K562 (cell line): ENCODE results near the gene ATP1A3. TPM values are rescaled to one million over a fixed set of nuclear protein-coding genes. Genes with fewer than 3 reads are reported as not detected.

Source experiments
- ARID1B ChIP-seq: fragments of 450-650 bp; IDR thresholded peaks from 2 replicates; pipeline ENCODE4 v1.6.1; 2016; ENCODE audit warnings: antibody characterized with exemption, mild to moderate bottlenecking, inconsistent platforms
- CTBP1 ChIP-seq: fragments of 450-650 bp; IDR thresholded peaks from 2 replicates; pipeline ENCODE4 v1.6.1; 2016; ENCODE audit warnings: borderline replicate concordance
- CXXC5 ChIP-seq: fragments of 250-450 bp; sonication (Bioruptor Pico); IDR thresholded peaks from 2 replicates; pipeline ENCODE4 v1.8.0; 2022; ENCODE audit warnings: inconsistent platforms, mild to moderate bottlenecking, moderate library complexity
- EGR1 ChIP-seq: fragments of 450-650 bp; conservative IDR thresholded peaks from 2 replicates; pipeline ENCODE4 v1.6.1; 2017; ENCODE audit warnings: mild to moderate bottlenecking
- ELF4 ChIP-seq: fragments of 450-650 bp; formaldehyde crosslinking; IDR thresholded peaks from 2 replicates; pipeline ENCODE4 v1.4.0; 2022; ENCODE audit warnings: missing genetic modification characterization
- FOXJ2 ChIP-seq: fragments of 200-800 bp; sonication (Bioruptor generic); IDR thresholded peaks from 2 replicates; pipeline ENCODE4 v1.6.1; 2016; ENCODE audit warnings: missing genetic modification characterization, missing compliant biosample characterization
- HINFP ChIP-seq: fragments of 450-650 bp; conservative IDR thresholded peaks from 2 replicates; pipeline ENCODE4 v1.6.1; 2016; ENCODE audit warnings: missing genetic modification characterization, low read depth, mild to moderate bottlenecking, control low read depth, missing compliant biosample characterization
- KLF10 ChIP-seq: fragments of 250-450 bp; sonication (Bioruptor Pico); IDR thresholded peaks from 2 replicates; pipeline ENCODE4 v1.6.1; 2021; ENCODE audit warnings: matching md5 sums
- LCOR ChIP-seq: sonication (generic); formaldehyde crosslinking; IDR thresholded peaks from 2 replicates; pipeline ENCODE4 v1.8.0; 2022; ENCODE audit warnings: mild to moderate bottlenecking, missing genetic modification reagents
- MNT ChIP-seq, 2 experiments: fragments of 450-650 bp; conservative IDR thresholded peaks; 2 replicates each; pipeline ENCODE4 v1.6.1; 2017; ENCODE audit warnings: mild to moderate bottlenecking in 2 of 2, moderate library complexity in 2 of 2
- NCOA1 ChIP-seq: fragments of 450-650 bp; IDR thresholded peaks from 2 replicates; pipeline ENCODE4 v1.6.1; 2016; ENCODE audit warnings: low read depth
- NKRF ChIP-seq: fragments of 450-650 bp; IDR thresholded peaks from 2 replicates; pipeline ENCODE4 v1.6.1; 2016; ENCODE audit warnings: borderline replicate concordance
- NUFIP1 ChIP-seq: fragments of 450-650 bp; IDR thresholded peaks from 2 replicates; pipeline ENCODE4 v1.6.1; 2018; ENCODE audit not compliant: partially characterized antibody
- PCBP1 ChIP-seq: fragments of 200-400 bp; formaldehyde crosslinking; IDR thresholded peaks from 2 replicates; pipeline ENCODE4 v1.6.1; 2018; ENCODE audit warnings: mild to moderate bottlenecking, low read depth, low read length; ENCODE audit not compliant: poor library complexity, severe bottlenecking
- POLR2B ChIP-seq: fragments of 450-650 bp; IDR thresholded peaks from 2 replicates; pipeline ENCODE4 v1.6.1; 2018; ENCODE audit warnings: low read depth; ENCODE audit not compliant: partially characterized antibody
- SRSF1 ChIP-seq: fragments of 200-400 bp; formaldehyde crosslinking; IDR thresholded peaks from 2 replicates; pipeline ENCODE4 v1.6.1; 2017; ENCODE audit warnings: mild to moderate bottlenecking, low read depth, low read length, moderate library complexity
- TEAD4 ChIP-seq, 2 experiments: sonication (generic) in 1 of 2; formaldehyde crosslinking in 1 of 2; IDR thresholded peaks; 2 replicates each; pipeline versions ENCODE4 v1.6.1 to v1.8.0; 2012 to 2022; ENCODE audit warnings: borderline replicate concordance in 1 of 2, inconsistent platforms in 1 of 2, low read length in 1 of 2, mild to moderate bottlenecking in 1 of 2, missing genetic modification reagents in 1 of 2
- THRB ChIP-seq: fragments of 450-650 bp; formaldehyde crosslinking; conservative IDR thresholded peaks from 2 replicates; pipeline ENCODE4 v1.4.0; 2022; ENCODE audit warnings: mild to moderate bottlenecking, missing genetic modification characterization
- ZNF583 ChIP-seq: fragments of 250-450 bp; sonication (Bioruptor Pico); IDR thresholded peaks from 2 replicates; pipeline ENCODE4 v1.4.0; 2020
- polyA plus RNA-seq, 8 experiments: library from polyadenylated mRNA; depleted of rRNA in 4 of 8; stranded (reverse) in 5 of 8; unstranded in 3 of 8; fragments of >200 nt; fragmentation: Nextera tagmentation in 2 of 8; fragmentation: Illumina TruSeq in 1 of 8; extraction: Ambion mirVana in 2 of 8; extraction: Trizol in 1 of 8; gene quantifications; 2 replicates each; pipeline versions ENCODE4 v1.2.1 to v1.2.3, GENCODE V29; 2011 to 2014; ENCODE audit warnings: inconsistent platforms in 1 of 8, missing spikeins in 1 of 8
- total RNA-seq, 7 experiments: library from RNA; depleted of rRNA in 6 of 7; stranded (reverse); fragments of >200 nt in 6 of 7; fragmentation: Illumina TruSeq in 2 of 7; extraction: Trizol in 2 of 7; gene quantifications; 2 replicates each; pipeline versions ENCODE4 v1.2.1 to v1.2.3, GENCODE V29; 2011 to 2021; ENCODE audit warnings: low replicate concordance in 1 of 7

The ATP1A3 gene
- total and polyA plus RNA-seq, 9 of the 15 experiments (the other 6 are each of a cell fraction or from before 2014, with no cell fraction given) = 0.03 to 1.0 (median 0.17) TPM; not detected in 3

GRCh38 chr19:41928754-41929535 lies 65.1 kb downstream of the ATP1A3 start (continued):
- TF ChIP-seq FOXJ2 (no peak), LCOR (no peak), NCOA1 (peak; percentile 64; the same call in 1 of the 2 replicates), NKRF (peak; percentile 92), CXXC5 (CRISPR knock-in tag) (peak; percentile 40; the same call in 1 of the 2 replicates), PCBP1 (no peak), KLF10 (CRISPR knock-in tag) (no peak), TEAD4 (IDR thresholded peaks at IDR 0.05; ENCODE audit: low read length) (no peak), TEAD4 (CRISPR knock-in tag; IDR thresholded peaks at IDR 0.05; ENCODE audit: borderline replicate concordance) (no peak), NUFIP1 (no peak), POLR2B (peak; percentile 65), EGR1 (0 out of 2 replicates have a peak, but pooled peaks have one; percentile 3), ELF4 (peak; percentile 63), THRB (CRISPR knock-in tag) (0 out of 2 replicates have a peak, but pooled peaks have one; percentile 39), ARID1B (peak; percentile 67), MNT (conservative IDR thresholded peaks at IDR 0.05) (peak; percentile 36 to 74; a peak in 3 of 4 replicates), CTBP1 (no peak; the same call in 1 of the 2 replicates), ZNF583 (CRISPR knock-in tag) (no peak), SRSF1 (no peak), HINFP (tag) (peak; percentile 37; the same call in 1 of the 2 replicates)
